Panc1 (cell line): ENCODE data around the gene HHLA2. TPM values are rescaled to one million over a fixed set of nuclear protein-coding genes. Genes with fewer than 3 reads are reported as not detected.

Source experiments
- ATAC-seq: fragments of 200-7000 bp; cut with Tn5 transposase; 2 replicates; pipeline ENCODE4 v1.9.1; 2020; ENCODE audit warnings: mild to moderate bottlenecking, moderate library complexity
- BruUV-seq: library from RNA; stranded (reverse); fragments of 400-500 nt; replicated peaks from 2 replicates; lab custom pipeline; 2021; lab: Mats Ljungman, UMichigan
- CTCF ChIA-PET: fragments of 300-600 bp; sonication (Branson Sonifier 250); formaldehyde crosslinking; loops from one replicate; lab custom pipeline; 2022; ENCODE audit warnings: antibody characterized with exemption; lab: Charles Lee
- POLR2A ChIA-PET: fragments of 300-600 bp; sonication (Branson Sonifier 250); formaldehyde crosslinking; loops from one replicate; lab custom pipeline; 2022; ENCODE audit warnings: antibody characterized with exemption; lab: Charles Lee
- DNase-seq: peaks from one replicate; pipeline ENCODE4 v3.0.0-alpha.2; 2010; ENCODE audit warnings: low read depth, low spot score
- H3K27ac ChIP-seq: 2 replicates; pipeline ENCODE4 v1.5.1; 2011; ENCODE audit warnings: mild to moderate bottlenecking, low read length, inconsistent platforms
- H3K27me3 ChIP-seq: fragments of 200-500 bp; sonication (Bioruptor generic); 2 replicates; pipeline ENCODE4 v1.6.0; 2014; ENCODE audit warnings: low read length, inconsistent platforms; ENCODE audit not compliant: control insufficient read depth, insufficient read depth
- H3K36me3 ChIP-seq: fragments of 200-500 bp; sonication (Bioruptor generic); 2 replicates; pipeline ENCODE4 v1.5.1; 2014; ENCODE audit warnings: inconsistent platforms, mild to moderate bottlenecking, low read length, moderate library complexity; ENCODE audit not compliant: control insufficient read depth, insufficient read depth
- H3K4me1 ChIP-seq: 2 replicates; pipeline ENCODE4 v1.5.1; 2011; ENCODE audit warnings: inconsistent platforms, mild to moderate bottlenecking, low read length, moderate library complexity; ENCODE audit not compliant: control insufficient read depth, insufficient read depth
- H3K4me3 ChIP-seq, 2 experiments: 2 replicates each; pipeline ENCODE4 v1.5.1; 2011 to 2012; ENCODE audit warnings: low read depth in 2 of 2, low read length in 2 of 2, mild to moderate bottlenecking in 2 of 2, inconsistent platforms in 1 of 2, moderate library complexity in 1 of 2
- H3K9me3 ChIP-seq: fragments of 200-500 bp; sonication (Bioruptor generic); 2 replicates; pipeline ENCODE4 v1.5.1; 2014; ENCODE audit warnings: low read depth, mild to moderate bottlenecking, inconsistent platforms, low read length, moderate library complexity; ENCODE audit not compliant: control insufficient read depth, insufficient read depth
- CTCF ChIP-seq: fragments of 450-650 bp; IDR thresholded peaks from 2 replicates; pipeline ENCODE4 v1.5.1; 2017; ENCODE audit warnings: mild to moderate bottlenecking
- POLR2AphosphoS5 ChIP-seq: IDR thresholded peaks from 2 replicates; pipeline ENCODE4 v1.6.1; 2012; ENCODE audit warnings: mild to moderate bottlenecking, low read depth, low read length, moderate library complexity
- REST ChIP-seq, 2 experiments: IDR thresholded peaks; 2 replicates each; pipeline ENCODE4 v1.6.1; 2011 to 2012; ENCODE audit warnings: low read depth in 2 of 2, control low read depth in 1 of 2, low read length in 1 of 2, mild to moderate bottlenecking in 1 of 2, moderate library complexity in 1 of 2; ENCODE audit not compliant: insufficient read depth in 1 of 2
- SIN3A ChIP-seq: IDR thresholded peaks from 2 replicates; pipeline ENCODE4 v1.6.1; 2012; ENCODE audit warnings: low read depth, mild to moderate bottlenecking, low read length, moderate library complexity, borderline replicate concordance; ENCODE audit not compliant: insufficient read depth
- TCF7L2 ChIP-seq: IDR thresholded peaks from 2 replicates; pipeline ENCODE4 v1.6.1; 2011; ENCODE audit warnings: mild to moderate bottlenecking, low read depth, low read length, inconsistent platforms
- in situ Hi-C: cut with HindIII; loops from 2 replicates; pipeline ENCODE4 v1.10.0; 2016; ENCODE audit warnings: low sequenced_read_pairs, low pct_unique_long_range_greater_than_20kb
- intact Hi-C: fragments of 100-400 bp; cut with micrococcal nuclease; formaldehyde crosslinking; loops from one replicate; pipeline ENCODE4 v1.10.0; 2022; ENCODE audit not compliant: unreplicated experiment
- total RNA-seq: library from RNA; stranded (reverse); gene quantifications from one replicate; pipeline ENCODE4 v1.2.1, GENCODE V29; 2021; ENCODE audit not compliant: unreplicated experiment

The HHLA2 gene
- total RNA-seq, 1 experiment from 2014 or later: not detected

- peaks cover 3% of the 10 kb centered on the region; the same call in 1 of the 2 replicates for H3K27me3 ChIP-seq
- ATAC-seq: no peak
- no peak for TF ChIP-seq POLR2AphosphoS5
- no peak for TF ChIP-seq TCF7L2
- TF ChIP-seq REST (IDR thresholded peaks at IDR 0.05; ENCODE audit: insufficient read depth in 1 of 2, low read depth in 2 of 2, low read length in 1 of 2): no peak
- no peak for TF ChIP-seq CTCF
- TF ChIP-seq SIN3A: no peak
- no peak overlapping the region for H3K4me3 ChIP-seq
- BruUV-seq: no TSS peak
- DNase-seq: no peak
- H3K9me3 ChIP-seq: no peaks in the 10 kb centered on the region
- H3K36me3 ChIP-seq: no peaks in the 10 kb centered on the region
- no peaks in the 10 kb centered on the region for H3K4me1 ChIP-seq
- H3K27ac ChIP-seq: no peak overlapping the region
- ChIA-PET POLR2A (no interaction called here), CTCF (no interaction called here)
- in situ Hi-C loops (no loop called here), intact Hi-C loops (no loop called here)
These were observed 24.5 kb downstream of the HHLA2 start for GRCh38 chr3:108320746-108321350.

GRCh38 chr3:108322352-108322751 is 26.0 kb downstream of the HHLA2 start:
- H3K36me3 ChIP-seq: no peaks in the 10 kb centered on the region
- peaks cover 3% of the 10 kb centered on the region; the same call in 1 of the 2 replicates for H3K27me3 ChIP-seq
- no TSS peak for BruUV-seq
- DNase-seq (no peak), ATAC-seq (no peak)
- H3K27ac ChIP-seq: no peak overlapping the region
- ChIA-PET CTCF (no interaction called here), POLR2A (no interaction called here)
- peaks cover 7% of the 10 kb centered on the region; the same call in 1 of the 2 replicates for H3K9me3 ChIP-seq
- TF ChIP-seq SIN3A (no peak), CTCF (peak; percentile 26; the same call in 1 of the 2 replicates)
- intact Hi-C loops (no loop called here), in situ Hi-C loops (no loop called here)
- no peak overlapping the region for H3K4me3 ChIP-seq
- no peaks in the 10 kb centered on the region for H3K4me1 ChIP-seq
